Measurements from ENCODE around the gene C1GALT1C1L. TPM values are rescaled to one million over a fixed set of nuclear protein-coding genes. Genes with fewer than 3 reads are reported as not detected.

Gene C1GALT1C1L
- total RNA-seq, 1 experiment from 2014 or later = not detected

- Histone ChIP-seq H2AFZ (ENCODE audit: low read length) (no peak overlapping the region), H3K27ac (ENCODE audit: low read length) (no peak overlapping the region), H3K9me3 (ENCODE audit: low read length) (no peaks in the 10 kb centered on the region), H3F3A (ENCODE audit: low read length, unreplicated experiment) (no peaks in the 10 kb centered on the region), H3K9ac (ENCODE audit: low read length) (no peak overlapping the region), H4K20me1 (ENCODE audit: low read length) (no peaks in the 10 kb centered on the region), H3K4me1 (ENCODE audit: insufficient read depth, low read length) (0 out of 2 replicates have a peak, but pooled peaks cover 4% of the 10 kb centered on the region), H3K4me2 (ENCODE audit: low read length) (no peak overlapping the region), H3K9me2 (replicated peaks; ENCODE audit: low read length) (no peaks in the 10 kb centered on the region), H3K4me3 (ENCODE audit: low read length) (no peak overlapping the region), H3K36me3 (ENCODE audit: low read depth, low read length) (no peaks in the 10 kb centered on the region), H3K27me3 (ENCODE audit: low read length) (no peaks in the 10 kb centered on the region), H3K79me2 (ENCODE audit: low read length) (no peaks in the 10 kb centered on the region)
- no peak for TF ChIP-seq CTCF (conservative IDR thresholded peaks at IDR 0.05; ENCODE audit: low read depth, low read length)
- TF ChIP-seq EZH2 (IDR thresholded peaks at IDR 0.05; ENCODE audit: low read length, unreplicated experiment) = no peak
- TF ChIP-seq EZH2phosphoT487 (IDR thresholded peaks at IDR 0.05; ENCODE audit: borderline replicate concordance, low read length) = no peak
- intact Hi-C loops (cut with micrococcal nuclease) = no loop called here
- DNase-seq (no peak), ATAC-seq (no peak)
- ChIA-PET CTCF (no interaction called here), POLR2A (ENCODE audit: unreplicated experiment) (no interaction called here)
- no TSS peak for BruUV-seq (replicated peaks)
These were observed 48.7 kb upstream of the C1GALT1C1L start for GRCh38 chr2:43724728-43725526.

GRCh38 chr2:43718530-43719124 is 42.4 kb upstream of the C1GALT1C1L start:
- DNase-seq (no peak), ATAC-seq (no peak)
- H3K27me3 ChIP-seq (ENCODE audit: low read length) = no peaks in the 10 kb centered on the region
- H3F3A ChIP-seq (ENCODE audit: low read length, unreplicated experiment) = no peaks in the 10 kb centered on the region
- H3K9me2 ChIP-seq (replicated peaks; ENCODE audit: low read length) = no peaks in the 10 kb centered on the region
- H3K36me3 ChIP-seq (ENCODE audit: low read depth, low read length) = no peaks in the 10 kb centered on the region
- H3K79me2 ChIP-seq (ENCODE audit: low read length) = no peaks in the 10 kb centered on the region
- H3K9ac ChIP-seq (ENCODE audit: low read length) = no peak overlapping the region
- TF ChIP-seq CTCF (conservative IDR thresholded peaks at IDR 0.05; ENCODE audit: low read depth, low read length) = no peak
- no peak for TF ChIP-seq EZH2 (IDR thresholded peaks at IDR 0.05; ENCODE audit: low read length, unreplicated experiment)
- no peak for TF ChIP-seq EZH2phosphoT487 (IDR thresholded peaks at IDR 0.05; ENCODE audit: borderline replicate concordance, low read length)
- no peak overlapping the region for H3K4me3 ChIP-seq (ENCODE audit: low read length)
- H3K9me3 ChIP-seq (ENCODE audit: low read length) = no peaks in the 10 kb centered on the region
- peaks cover 20% of the 10 kb centered on the region for H3K4me1 ChIP-seq (ENCODE audit: insufficient read depth, low read length)
- no peak overlapping the region for H2AFZ ChIP-seq (ENCODE audit: low read length)
- POLR2A ChIA-PET (ENCODE audit: unreplicated experiment) = no interaction called here
- no peaks in the 10 kb centered on the region for H4K20me1 ChIP-seq (ENCODE audit: low read length)
- no peak overlapping the region for H3K4me2 ChIP-seq (ENCODE audit: low read length)
- no peak overlapping the region for H3K27ac ChIP-seq (ENCODE audit: low read length)
- intact Hi-C loops (cut with micrococcal nuclease) = no loop called here
- CTCF ChIA-PET = no interaction called here
- no TSS peak for BruUV-seq (replicated peaks)

GRCh38 chr2:43717322-43717721 is 41.1 kb upstream of the C1GALT1C1L start:
- ChIA-PET CTCF (no interaction called here), POLR2A (ENCODE audit: unreplicated experiment) (no interaction called here)
- no peaks in the 10 kb centered on the region for H3K79me2 ChIP-seq (ENCODE audit: low read length)
- no peak for TF ChIP-seq EZH2phosphoT487 (IDR thresholded peaks at IDR 0.05; ENCODE audit: borderline replicate concordance, low read length)
- no peak for TF ChIP-seq CTCF (conservative IDR thresholded peaks at IDR 0.05; ENCODE audit: low read depth, low read length)
- TF ChIP-seq EZH2 (IDR thresholded peaks at IDR 0.05; ENCODE audit: low read length, unreplicated experiment) = no peak
- H3K27me3 ChIP-seq (ENCODE audit: low read length) = no peaks in the 10 kb centered on the region
- H3K9me3 ChIP-seq (ENCODE audit: low read length) = no peaks in the 10 kb centered on the region
- no peaks in the 10 kb centered on the region for H4K20me1 ChIP-seq (ENCODE audit: low read length)
- H3K4me2 ChIP-seq (ENCODE audit: low read length) = no peak overlapping the region
- H3K9me2 ChIP-seq (replicated peaks; ENCODE audit: low read length) = no peaks in the 10 kb centered on the region
- peaks cover 21% of the 10 kb centered on the region for H3K4me1 ChIP-seq (ENCODE audit: insufficient read depth, low read length)
- no peak overlapping the region for H3K4me3 ChIP-seq (ENCODE audit: low read length)
- no peaks in the 10 kb centered on the region for H3K36me3 ChIP-seq (ENCODE audit: low read depth, low read length)
- ATAC-seq = no peak
- no peak for DNase-seq
- H3K9ac ChIP-seq (ENCODE audit: low read length) = no peak overlapping the region
- BruUV-seq (replicated peaks) = no TSS peak
- H3F3A ChIP-seq (ENCODE audit: low read length, unreplicated experiment) = no peaks in the 10 kb centered on the region
- H2AFZ ChIP-seq (ENCODE audit: low read length) = no peak overlapping the region
- H3K27ac ChIP-seq (ENCODE audit: low read length) = no peak overlapping the region
- intact Hi-C loops (cut with micrococcal nuclease) = no loop called here

All from PC-3 (cell line).